HepG2 (cell line): Measurements from ENCODE around the gene CIITA. TPM values are rescaled to one million over a fixed set of nuclear protein-coding genes. Genes with fewer than 3 reads are reported as not detected.

ENCODE experiments used
- DR1 ChIP-seq: sonication (generic); formaldehyde crosslinking; IDR thresholded peaks from 2 replicates; pipeline ENCODE4 v1.8.0; 2021; ENCODE audit warnings: mild to moderate bottlenecking, missing genetic modification reagents, inconsistent platforms
- EED ChIP-seq: sonication (generic); formaldehyde crosslinking; IDR thresholded peaks from 2 replicates; pipeline ENCODE4 v1.5.0; 2020; ENCODE audit warnings: mild to moderate bottlenecking, missing genetic modification reagents
- FOXO1 ChIP-seq: sonication (generic); formaldehyde crosslinking; IDR thresholded peaks from 2 replicates; pipeline ENCODE4 v1.4.0; 2020; ENCODE audit warnings: missing genetic modification reagents
- FOXP1 ChIP-seq, 2 experiments: fragments of 450-650 bp in 1 of 2; IDR thresholded peaks; 2 replicates each; pipeline ENCODE4 v1.6.1; 2017 to 2018; ENCODE audit warnings: antibody characterized with exemption in 1 of 2
- HOMEZ ChIP-seq: IDR thresholded peaks from 2 replicates; pipeline ENCODE4 v1.6.1; 2016; ENCODE audit warnings: low read depth
- HOXA3 ChIP-seq: sonication (generic); formaldehyde crosslinking; IDR thresholded peaks from 2 replicates; pipeline ENCODE4 v1.5.0; 2020; ENCODE audit warnings: missing genetic modification reagents
- ISL2 ChIP-seq: sonication (generic); formaldehyde crosslinking; IDR thresholded peaks from 2 replicates; pipeline ENCODE4 v1.5.0; 2020; ENCODE audit warnings: missing genetic modification reagents
- KLF6 ChIP-seq: IDR thresholded peaks from 2 replicates; pipeline ENCODE4 v1.8.0; 2016; ENCODE audit warnings: missing biosample characterization, missing genetic modification reagents
- NFE2L2 ChIP-seq: fragments of 150-350 bp; IDR thresholded peaks from 2 replicates; pipeline ENCODE4 v1.6.1; 2014; ENCODE audit warnings: low read length
- PHF8 ChIP-seq: sonication (generic); formaldehyde crosslinking; IDR thresholded peaks from 2 replicates; pipeline ENCODE4 v1.5.0; 2020; ENCODE audit warnings: missing genetic modification reagents
- RFXANK ChIP-seq: IDR thresholded peaks from 2 replicates; pipeline ENCODE4 v1.6.1; 2016
- SALL2 ChIP-seq: sonication (generic); formaldehyde crosslinking; IDR thresholded peaks from 2 replicates; pipeline ENCODE4 v1.8.1; 2023; ENCODE audit warnings: mild to moderate bottlenecking, missing genetic modification reagents, inconsistent platforms
- SAP130 ChIP-seq: IDR thresholded peaks from 2 replicates; pipeline ENCODE4 v1.6.1; 2016; ENCODE audit warnings: low read depth
- SMAD9 ChIP-seq: sonication (generic); formaldehyde crosslinking; IDR thresholded peaks from 2 replicates; pipeline ENCODE4 v1.5.1; 2020; ENCODE audit warnings: mild to moderate bottlenecking, missing genetic modification reagents
- SP4 ChIP-seq: sonication (generic); formaldehyde crosslinking; IDR thresholded peaks from 2 replicates; pipeline ENCODE4 v1.8.1; 2023; ENCODE audit warnings: mild to moderate bottlenecking, missing genetic modification reagents
- TOPORS ChIP-seq: sonication (generic); formaldehyde crosslinking; IDR thresholded peaks from 2 replicates; pipeline ENCODE4 v1.8.0; 2023; ENCODE audit warnings: mild to moderate bottlenecking, missing genetic modification reagents
- ZKSCAN8 ChIP-seq: IDR thresholded peaks from 2 replicates; pipeline ENCODE4 v1.6.1; 2016; ENCODE audit warnings: borderline replicate concordance, missing genetic modification reagents, missing compliant biosample characterization
- ZNF225 ChIP-seq: sonication (generic); formaldehyde crosslinking; IDR thresholded peaks from 2 replicates; pipeline ENCODE4 v1.4.0; 2020; ENCODE audit warnings: mild to moderate bottlenecking, missing genetic modification reagents
- ZNF510 ChIP-seq: sonication (generic); formaldehyde crosslinking; IDR thresholded peaks from 2 replicates; pipeline ENCODE4 v1.4.0; 2020; ENCODE audit warnings: low read depth, mild to moderate bottlenecking, missing genetic modification reagents
- ZNF549 ChIP-seq: sonication (generic); formaldehyde crosslinking; IDR thresholded peaks from 2 replicates; pipeline ENCODE4 v1.5.0; 2020; ENCODE audit warnings: missing genetic modification reagents
- ZNF772 ChIP-seq: sonication (generic); formaldehyde crosslinking; IDR thresholded peaks from 2 replicates; pipeline ENCODE4 v1.5.0; 2020; ENCODE audit warnings: mild to moderate bottlenecking, missing genetic modification reagents
- ZNF891 ChIP-seq: sonication (generic); formaldehyde crosslinking; IDR thresholded peaks from 2 replicates; pipeline ENCODE4 v1.5.0; 2020; ENCODE audit warnings: mild to moderate bottlenecking, missing genetic modification reagents
- polyA plus RNA-seq, 8 experiments: library from polyadenylated mRNA; depleted of rRNA in 3 of 8; stranded (reverse) in 7 of 8; unstranded in 1 of 8; fragments of >200 nt; fragmentation: Illumina TruSeq in 4 of 8; extraction: Trizol in 4 of 8; gene quantifications; 2 replicates each; pipeline versions ENCODE4 v1.2.1 to v1.2.3, GENCODE V29; 2011 to 2016; ENCODE audit warnings: low read depth in 4 of 8, missing spikeins in 1 of 8, mixed read lengths in 1 of 8; ENCODE audit not compliant: insufficient read depth in 1 of 8
- total RNA-seq, 5 experiments: library from RNA; depleted of rRNA; stranded (reverse); fragments of >200 nt; fragmentation: Illumina TruSeq; extraction: Trizol; gene quantifications; 2 replicates each; pipeline ENCODE4 v1.2.3, GENCODE V29; 2016; ENCODE audit warnings: low read depth in 1 of 5
- TF ChIP-seq, protein P1 (sequence below): sonication (generic); formaldehyde crosslinking; IDR thresholded peaks from 2 replicates; pipeline ENCODE4 v1.4.0; 2020; ENCODE audit warnings: missing genetic modification reagents
- TF ChIP-seq, protein P2 (sequence below): sonication (generic); formaldehyde crosslinking; IDR thresholded peaks from 2 replicates; pipeline ENCODE4 v1.4.0; 2020; ENCODE audit warnings: missing genetic modification reagents
- TF ChIP-seq, protein P3 (sequence below): sonication (generic); formaldehyde crosslinking; IDR thresholded peaks from 2 replicates; pipeline ENCODE4 v1.4.0; 2020; ENCODE audit warnings: missing genetic modification reagents

CIITA gene
- total and polyA plus RNA-seq, 2 of the 13 experiments (the other 11 are each of a cell fraction or from before 2014, with no cell fraction given) = 0.08 to 0.09 TPM

DNA sequence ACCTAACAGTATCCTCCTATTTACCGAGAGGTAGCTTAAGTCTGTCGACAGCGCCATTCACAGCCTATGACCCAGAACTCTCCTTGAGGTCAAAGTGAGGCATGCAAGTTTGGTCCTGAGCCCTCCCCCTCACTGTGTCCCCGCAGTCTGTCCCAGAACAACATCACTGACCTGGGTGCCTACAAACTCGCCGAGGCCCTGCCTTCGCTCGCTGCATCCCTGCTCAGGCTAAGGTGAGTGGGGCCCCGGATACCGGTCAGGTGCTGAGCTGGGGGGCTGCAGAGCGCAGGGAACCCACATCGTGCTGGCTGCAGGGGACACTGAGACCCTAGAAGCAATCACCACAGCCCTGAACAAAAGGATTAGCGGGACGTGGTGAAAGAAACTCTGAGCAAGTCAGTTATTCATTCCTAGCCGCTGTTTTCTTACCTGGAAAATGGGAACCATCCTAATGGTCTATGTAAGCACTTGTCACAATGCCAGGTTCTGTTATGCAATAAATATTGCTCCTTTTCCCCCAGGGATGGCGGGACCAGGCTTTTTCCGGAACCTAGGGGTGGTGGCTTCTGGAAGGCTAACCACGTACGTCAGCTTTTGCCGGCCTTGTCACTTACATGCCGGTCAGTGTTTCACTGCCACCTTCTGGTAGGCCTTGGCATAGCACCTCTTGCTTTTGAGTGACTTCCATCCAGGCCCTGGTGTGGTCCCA, 41.4 kb downstream of the CIITA start (continued):
- TF ChIP-seq HOMEZ (CRISPR knock-in tag) (0 out of 2 replicates have a peak, but pooled peaks have one; percentile 38), RFXANK (CRISPR knock-in tag) (0 out of 2 replicates have a peak, but pooled peaks have one; percentile 83), KLF6 (CRISPR knock-in tag) (peak; percentile 71; the same call in 1 of the 2 replicates), ZNF549 (CRISPR knock-in tag) (no peak), DR1 (CRISPR knock-in tag) (no peak), SAP130 (peak; percentile 82), SALL2 (CRISPR knock-in tag) (peak; percentile 79; the same call in 1 of the 2 replicates), ZKSCAN8 (peak; percentile 77; the same call in 1 of the 2 replicates), NFE2L2 (no peak), SMAD9 (CRISPR knock-in tag) (0 out of 2 replicates have a peak, but pooled peaks have one; percentile 70), ISL2 (no peak), FOXO1 (peak; percentile 39; the same call in 1 of the 2 replicates), TOPORS (CRISPR knock-in tag) (no peak), SP4 (CRISPR knock-in tag) (peak; percentile 70), FOXP1 (IDR thresholded peaks at IDR 0.05) (no peak), FOXP1 (CRISPR knock-in tag; IDR thresholded peaks at IDR 0.05) (no peak), EED (CRISPR knock-in tag) (peak; percentile 23; the same call in 1 of the 2 replicates), PHF8 (CRISPR knock-in tag) (peak; percentile 16; the same call in 1 of the 2 replicates), HOXA3 (CRISPR knock-in tag) (peak; percentile 69), ZNF510 (no peak), ZNF891 (CRISPR knock-in tag) (0 out of 2 replicates have a peak, but pooled peaks have one; percentile 17), ZNF225 (CRISPR knock-in tag) (peak; percentile 41; the same call in 1 of the 2 replicates), ZNF772 (CRISPR knock-in tag) (no peak; the same call in 1 of the 2 replicates)
- TF ChIP-seq, protein P1, sequence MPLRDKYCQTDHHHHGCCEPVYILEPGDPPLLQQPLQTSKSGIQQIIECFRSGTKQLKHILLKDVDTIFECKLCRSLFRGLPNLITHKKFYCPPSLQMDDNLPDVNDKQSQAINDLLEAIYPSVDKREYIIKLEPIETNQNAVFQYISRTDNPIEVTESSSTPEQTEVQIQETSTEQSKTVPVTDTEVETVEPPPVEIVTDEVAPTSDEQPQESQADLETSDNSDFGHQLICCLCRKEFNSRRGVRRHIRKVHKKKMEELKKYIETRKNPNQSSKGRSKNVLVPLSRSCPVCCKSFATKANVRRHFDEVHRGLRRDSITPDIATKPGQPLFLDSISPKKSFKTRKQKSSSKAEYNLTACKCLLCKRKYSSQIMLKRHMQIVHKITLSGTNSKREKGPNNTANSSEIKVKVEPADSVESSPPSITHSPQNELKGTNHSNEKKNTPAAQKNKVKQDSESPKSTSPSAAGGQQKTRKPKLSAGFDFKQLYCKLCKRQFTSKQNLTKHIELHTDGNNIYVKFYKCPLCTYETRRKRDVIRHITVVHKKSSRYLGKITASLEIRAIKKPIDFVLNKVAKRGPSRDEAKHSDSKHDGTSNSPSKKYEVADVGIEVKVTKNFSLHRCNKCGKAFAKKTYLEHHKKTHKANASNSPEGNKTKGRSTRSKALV (CRISPR knock-in tag) = 0 out of 2 replicates have a peak, but pooled peaks have one; percentile 51
- TF ChIP-seq, protein P2, sequence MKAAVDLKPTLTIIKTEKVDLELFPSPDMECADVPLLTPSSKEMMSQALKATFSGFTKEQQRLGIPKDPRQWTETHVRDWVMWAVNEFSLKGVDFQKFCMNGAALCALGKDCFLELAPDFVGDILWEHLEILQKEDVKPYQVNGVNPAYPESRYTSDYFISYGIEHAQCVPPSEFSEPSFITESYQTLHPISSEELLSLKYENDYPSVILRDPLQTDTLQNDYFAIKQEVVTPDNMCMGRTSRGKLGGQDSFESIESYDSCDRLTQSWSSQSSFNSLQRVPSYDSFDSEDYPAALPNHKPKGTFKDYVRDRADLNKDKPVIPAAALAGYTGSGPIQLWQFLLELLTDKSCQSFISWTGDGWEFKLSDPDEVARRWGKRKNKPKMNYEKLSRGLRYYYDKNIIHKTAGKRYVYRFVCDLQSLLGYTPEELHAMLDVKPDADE (CRISPR knock-in tag) = 0 out of 2 replicates have a peak, but pooled peaks have one; percentile 52
- TF ChIP-seq, protein P3, sequence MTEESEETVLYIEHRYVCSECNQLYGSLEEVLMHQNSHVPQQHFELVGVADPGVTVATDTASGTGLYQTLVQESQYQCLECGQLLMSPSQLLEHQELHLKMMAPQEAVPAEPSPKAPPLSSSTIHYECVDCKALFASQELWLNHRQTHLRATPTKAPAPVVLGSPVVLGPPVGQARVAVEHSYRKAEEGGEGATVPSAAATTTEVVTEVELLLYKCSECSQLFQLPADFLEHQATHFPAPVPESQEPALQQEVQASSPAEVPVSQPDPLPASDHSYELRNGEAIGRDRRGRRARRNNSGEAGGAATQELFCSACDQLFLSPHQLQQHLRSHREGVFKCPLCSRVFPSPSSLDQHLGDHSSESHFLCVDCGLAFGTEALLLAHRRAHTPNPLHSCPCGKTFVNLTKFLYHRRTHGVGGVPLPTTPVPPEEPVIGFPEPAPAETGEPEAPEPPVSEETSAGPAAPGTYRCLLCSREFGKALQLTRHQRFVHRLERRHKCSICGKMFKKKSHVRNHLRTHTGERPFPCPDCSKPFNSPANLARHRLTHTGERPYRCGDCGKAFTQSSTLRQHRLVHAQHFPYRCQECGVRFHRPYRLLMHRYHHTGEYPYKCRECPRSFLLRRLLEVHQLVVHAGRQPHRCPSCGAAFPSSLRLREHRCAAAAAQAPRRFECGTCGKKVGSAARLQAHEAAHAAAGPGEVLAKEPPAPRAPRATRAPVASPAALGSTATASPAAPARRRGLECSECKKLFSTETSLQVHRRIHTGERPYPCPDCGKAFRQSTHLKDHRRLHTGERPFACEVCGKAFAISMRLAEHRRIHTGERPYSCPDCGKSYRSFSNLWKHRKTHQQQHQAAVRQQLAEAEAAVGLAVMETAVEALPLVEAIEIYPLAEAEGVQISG (CRISPR knock-in tag) = peak; percentile 64
